Brain microvascular endothelial cell (primary cell): Measurements from ENCODE around the gene EPHX1.

Source experiments
- DNase-seq: peaks from one replicate; pipeline ENCODE4 v3.0.0-alpha.2; 2020
- H3K27ac ChIP-seq: fragments of 250-450 bp; sonication (Bioruptor Pico); 2 replicates; pipeline ENCODE4 v1.5.1; 2020; ENCODE audit warnings: mild to moderate bottlenecking, moderate library complexity
- H3K27me3 ChIP-seq: fragments of 250-450 bp; sonication (Bioruptor Pico); replicated peaks from 2 replicates; pipeline ENCODE4 v1.5.1; 2020; ENCODE audit warnings: mild to moderate bottlenecking
- H3K36me3 ChIP-seq: fragments of 250-450 bp; sonication (Bioruptor Pico); replicated peaks from 2 replicates; pipeline ENCODE4 v1.5.1; 2020; ENCODE audit warnings: mild to moderate bottlenecking
- H3K4me3 ChIP-seq: 2 replicates; pipeline ENCODE4 v1.5.1; 2011; ENCODE audit warnings: low read depth, mild to moderate bottlenecking, control low read depth, low read length, moderate library complexity
- CTCF ChIP-seq: IDR thresholded peaks from 2 replicates; pipeline ENCODE4 v1.5.1; 2011; ENCODE audit warnings: low read depth, mild to moderate bottlenecking, moderate library complexity, low read length, control low read depth, inconsistent platforms; ENCODE audit errors: missing control alignments
- in situ Hi-C: cut with HindIII; loops from 2 replicates; pipeline ENCODE4 v1.10.0; 2017; ENCODE audit warnings: low sequenced_read_pairs, low pct_ligation_motif_present

Gene EPHX1

GRCh38 chr1:225859151-225859550 lies 49.2 kb downstream of the EPHX1 start:
- TF ChIP-seq CTCF, result no peak
- in situ Hi-C loops, result no loop called here
- no peak for DNase-seq

GRCh38 chr1:225860107-225860506 lies 50.2 kb downstream of the EPHX1 start:
- TF ChIP-seq CTCF, result no peak
- in situ Hi-C loops, result no loop called here
- no peaks in the 10 kb centered on the region for H3K27me3 ChIP-seq
- H3K27ac ChIP-seq, result no peak overlapping the region
- no peak for DNase-seq
- peaks cover 27% of the 10 kb centered on the region for H3K36me3 ChIP-seq
- H3K4me3 ChIP-seq, result no peak overlapping the region

More at GRCh38 chr1:225859151-225859550, 49.2 kb downstream of the EPHX1 start:
- Histone ChIP-seq H3K27me3 (no peaks in the 10 kb centered on the region), H3K27ac (no peak overlapping the region), H3K4me3 (no peak overlapping the region), H3K36me3 (peaks cover 27% of the 10 kb centered on the region)

- peaks cover 27% of the 10 kb centered on the region for H3K36me3 ChIP-seq
- in situ Hi-C loops, result no loop called here
- no peaks in the 10 kb centered on the region for H3K27me3 ChIP-seq
- no peak for DNase-seq
- no peak overlapping the region for H3K4me3 ChIP-seq
- H3K27ac ChIP-seq, result no peak overlapping the region
- TF ChIP-seq CTCF, result no peak
Observed at GRCh38 chr1:225860876-225861441, 51.0 kb downstream of the EPHX1 start.

DNA sequence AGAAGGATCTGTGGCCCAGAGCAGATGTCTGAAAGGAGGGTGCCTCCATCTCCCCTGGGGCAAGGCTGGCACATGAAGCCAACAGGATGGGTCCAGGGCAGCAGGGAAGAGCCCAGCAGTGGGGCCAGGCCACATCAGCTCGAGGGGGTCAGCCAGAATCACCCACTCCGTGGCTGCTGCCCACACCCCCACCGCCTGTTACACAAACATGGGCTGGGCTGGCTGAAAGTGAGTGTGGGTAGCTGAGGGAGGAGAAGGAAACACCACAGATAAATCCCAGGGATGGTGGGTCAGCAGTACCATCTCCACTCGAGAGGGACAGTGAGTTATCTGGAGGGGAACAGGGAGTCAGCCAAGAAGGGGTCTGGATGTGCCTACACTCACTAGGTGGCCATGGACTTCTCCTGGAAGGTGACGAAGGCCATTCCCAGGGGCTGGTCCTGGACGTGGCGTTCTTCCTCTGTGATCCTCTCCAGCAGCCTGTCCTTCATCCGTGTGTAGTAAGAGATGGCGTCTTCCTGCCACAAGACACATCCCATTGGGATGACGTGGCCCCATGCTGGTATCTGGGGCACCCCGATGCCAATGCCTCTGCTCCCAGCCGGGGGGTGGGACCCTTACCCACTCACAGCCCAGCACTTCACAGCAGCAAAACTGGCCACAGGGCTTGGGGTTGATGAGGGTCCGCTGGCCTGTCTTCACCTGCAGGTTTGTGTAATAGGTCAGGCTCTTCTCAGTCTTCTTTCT lies 52.1 kb downstream of the EPHX1 start:
- no peak for TF ChIP-seq CTCF
- Histone ChIP-seq H3K36me3 (peaks cover 31% of the 10 kb centered on the region), H3K27me3 (no peaks in the 10 kb centered on the region), H3K27ac (no peak overlapping the region), H3K4me3 (no peak overlapping the region)
- DNase-seq, result no peak
- in situ Hi-C loops, result no loop called here

DNA sequence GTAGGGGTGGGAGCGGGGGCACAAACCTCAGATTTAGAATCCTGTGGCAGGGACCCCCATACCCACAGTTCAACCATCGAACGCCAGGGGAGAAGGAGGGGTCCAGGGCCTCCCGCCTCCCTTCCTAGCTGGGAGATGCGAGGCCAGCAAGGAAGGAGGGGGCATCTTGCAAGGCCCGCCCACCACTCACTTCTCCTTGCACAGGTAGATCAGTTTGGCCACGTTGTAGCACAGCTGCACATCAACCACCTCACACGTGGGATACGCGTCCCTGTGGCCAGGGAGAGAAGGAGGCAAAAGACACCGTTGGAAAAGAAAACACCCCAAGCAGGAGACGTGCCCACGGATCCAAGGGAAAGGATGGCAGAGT lies 52.6 kb downstream of the EPHX1 start:
- TF ChIP-seq CTCF, result no peak
- no peak for DNase-seq
- no peak overlapping the region for H3K4me3 ChIP-seq
- no peak overlapping the region for H3K27ac ChIP-seq
- peaks cover 32% of the 10 kb centered on the region for H3K36me3 ChIP-seq
- in situ Hi-C loops, result no loop called here
- H3K27me3 ChIP-seq, result no peaks in the 10 kb centered on the region

- TF ChIP-seq CTCF, result no peak
- H3K4me3 ChIP-seq, result no peak overlapping the region
- DNase-seq, result no peak
- no peaks in the 10 kb centered on the region for H3K27me3 ChIP-seq
- in situ Hi-C loops, result no loop called here
- no peak overlapping the region for H3K27ac ChIP-seq
- H3K36me3 ChIP-seq, result peaks cover 32% of the 10 kb centered on the region
Observed at GRCh38 chr1:225863167-225863566, 53.2 kb downstream of the EPHX1 start.
